Activated T-cell treated with anti-CD3 and anti-CD28 coated beads for 24 hours (primary cell): ENCODE measurements around the gene LRSAM1.

Source experiments
- DNase-seq: peaks from one replicate; pipeline ENCODE4 v3.0.0-alpha.2; 2020; ENCODE audit warnings: low read depth

LRSAM1 gene

GRCh38 chr9:127550751-127551150, 99.4 kb downstream of the LRSAM1 start:
- no peak for DNase-seq
